Thyroid gland (tissue), 4 donors: ENCODE data around the gene SIVA1.

Source experiments
- POLR2A ChIP-seq, 2 donors: fragments of 450-650 bp; IDR thresholded peaks; one replicate each; pipeline ENCODE4 v1.6.1; 2017; ENCODE audit warnings: antibody characterized with exemption in 2 of 2, mild to moderate bottlenecking in 2 of 2, moderate library complexity in 1 of 2
- TF ChIP-seq, protein P1 (sequence below), 6 experiments: fragments of 200-600 bp in 3 of 6; fragments of 450-650 bp in 3 of 6; sonication (generic) in 3 of 6; IDR thresholded peaks; one replicate each; pipeline ENCODE4 v1.5.1; 2016 to 2019; ENCODE audit warnings: antibody characterized with exemption in 6 of 6, mild to moderate bottlenecking in 2 of 6, inconsistent platforms in 1 of 6, moderate library complexity in 1 of 6

DNA sequence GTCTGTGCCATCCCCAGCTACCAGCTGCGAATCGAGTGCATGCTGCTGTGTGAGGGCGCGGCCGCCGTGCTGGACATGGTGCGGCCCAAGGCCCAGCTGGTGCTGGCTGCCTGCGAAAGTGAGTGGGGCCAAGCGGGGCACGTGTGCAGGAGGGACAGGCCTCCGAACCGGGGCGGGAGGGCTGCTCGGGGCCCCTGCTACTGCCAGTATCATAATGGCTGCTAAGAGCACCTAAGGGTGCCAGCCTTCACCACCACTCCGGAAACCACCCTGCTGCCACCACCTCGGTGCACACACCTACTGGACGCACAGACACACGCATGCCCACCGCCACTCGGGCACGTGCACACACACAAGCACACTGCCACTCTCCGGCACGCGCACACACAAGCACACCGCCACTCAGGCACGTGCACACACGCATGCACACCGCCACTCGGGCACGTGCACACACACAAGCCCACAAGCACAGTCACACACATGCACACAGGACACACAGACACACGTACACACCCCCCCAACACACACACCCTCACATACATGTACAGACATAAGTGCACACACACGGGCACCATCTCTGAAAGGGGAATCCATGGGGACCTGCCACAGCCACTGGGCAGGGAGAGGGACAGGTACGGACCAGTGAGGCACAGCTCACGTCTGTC lies 42.7 kb upstream of the SIVA1 start:
- TF ChIP-seq, protein P1, sequence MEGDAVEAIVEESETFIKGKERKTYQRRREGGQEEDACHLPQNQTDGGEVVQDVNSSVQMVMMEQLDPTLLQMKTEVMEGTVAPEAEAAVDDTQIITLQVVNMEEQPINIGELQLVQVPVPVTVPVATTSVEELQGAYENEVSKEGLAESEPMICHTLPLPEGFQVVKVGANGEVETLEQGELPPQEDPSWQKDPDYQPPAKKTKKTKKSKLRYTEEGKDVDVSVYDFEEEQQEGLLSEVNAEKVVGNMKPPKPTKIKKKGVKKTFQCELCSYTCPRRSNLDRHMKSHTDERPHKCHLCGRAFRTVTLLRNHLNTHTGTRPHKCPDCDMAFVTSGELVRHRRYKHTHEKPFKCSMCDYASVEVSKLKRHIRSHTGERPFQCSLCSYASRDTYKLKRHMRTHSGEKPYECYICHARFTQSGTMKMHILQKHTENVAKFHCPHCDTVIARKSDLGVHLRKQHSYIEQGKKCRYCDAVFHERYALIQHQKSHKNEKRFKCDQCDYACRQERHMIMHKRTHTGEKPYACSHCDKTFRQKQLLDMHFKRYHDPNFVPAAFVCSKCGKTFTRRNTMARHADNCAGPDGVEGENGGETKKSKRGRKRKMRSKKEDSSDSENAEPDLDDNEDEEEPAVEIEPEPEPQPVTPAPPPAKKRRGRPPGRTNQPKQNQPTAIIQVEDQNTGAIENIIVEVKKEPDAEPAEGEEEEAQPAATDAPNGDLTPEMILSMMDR (IDR thresholded peaks at IDR 0.05): no peak
- no peak for TF ChIP-seq POLR2A (IDR thresholded peaks at IDR 0.05)
